ENCODE measurements around the gene KIAA0825.

The KIAA0825 gene

GRCh38 chr5:94260096-94260495 is 358.3 kb downstream of the KIAA0825 start:
- no peak for DNase-seq (ENCODE audit: extremely low read depth, insufficient read length)

GRCh38 chr5:94254214-94254613 is 364.2 kb downstream of the KIAA0825 start:
- Histone ChIP-seq H3K27me3 (replicated peaks; ENCODE audit: control insufficient read depth, insufficient read depth, low read length) (no peaks in the 10 kb centered on the region), H3K36me3 (ENCODE audit: control insufficient read depth, insufficient read depth, low read length) (no peaks in the 10 kb centered on the region), H3K4me3 (replicated peaks; ENCODE audit: low read depth, low read length) (no peak overlapping the region)
- no peak for TF ChIP-seq CTCF (IDR thresholded peaks at IDR 0.05; ENCODE audit: insufficient read depth, low read length, poor library complexity, severe bottlenecking)
- DNase-seq (ENCODE audit: extremely low read depth, insufficient read length) = no peak

More at GRCh38 chr5:94260096-94260495, 358.3 kb downstream of the KIAA0825 start:
- Histone ChIP-seq H3K36me3 (ENCODE audit: control insufficient read depth, insufficient read depth, low read length) (no peaks in the 10 kb centered on the region), H3K27me3 (replicated peaks; ENCODE audit: control insufficient read depth, insufficient read depth, low read length) (no peaks in the 10 kb centered on the region), H3K4me3 (replicated peaks; ENCODE audit: low read depth, low read length) (no peak overlapping the region)
- no peak for TF ChIP-seq CTCF (IDR thresholded peaks at IDR 0.05; ENCODE audit: insufficient read depth, low read length, poor library complexity, severe bottlenecking)

- Histone ChIP-seq H3K36me3 (ENCODE audit: control insufficient read depth, insufficient read depth, low read length) (no peaks in the 10 kb centered on the region), H3K27me3 (replicated peaks; ENCODE audit: control insufficient read depth, insufficient read depth, low read length) (no peaks in the 10 kb centered on the region; the same call in 1 of the 2 replicates), H3K4me3 (replicated peaks; ENCODE audit: low read depth, low read length) (no peak overlapping the region)
- no peak for TF ChIP-seq CTCF (IDR thresholded peaks at IDR 0.05; ENCODE audit: insufficient read depth, low read length, poor library complexity, severe bottlenecking)
- no peak for DNase-seq (ENCODE audit: extremely low read depth, insufficient read length)
These were observed 367.4 kb downstream of the KIAA0825 start for GRCh38 chr5:94250985-94251384.

- no peaks in the 10 kb centered on the region for H3K36me3 ChIP-seq (ENCODE audit: control insufficient read depth, insufficient read depth, low read length)
- no peaks in the 10 kb centered on the region; the same call in 1 of the 2 replicates for H3K27me3 ChIP-seq (replicated peaks; ENCODE audit: control insufficient read depth, insufficient read depth, low read length)
- TF ChIP-seq CTCF (IDR thresholded peaks at IDR 0.05; ENCODE audit: insufficient read depth, low read length, poor library complexity, severe bottlenecking) = no peak
- H3K4me3 ChIP-seq (replicated peaks; ENCODE audit: low read depth, low read length) = no peak overlapping the region
- DNase-seq (ENCODE audit: extremely low read depth, insufficient read length) = no peak
These were observed 369.0 kb downstream of the KIAA0825 start for GRCh38 chr5:94249430-94249829.

- TF ChIP-seq CTCF (IDR thresholded peaks at IDR 0.05; ENCODE audit: insufficient read depth, low read length, poor library complexity, severe bottlenecking) = no peak
- no peaks in the 10 kb centered on the region for H3K36me3 ChIP-seq (ENCODE audit: control insufficient read depth, insufficient read depth, low read length)
- no peak for DNase-seq (ENCODE audit: extremely low read depth, insufficient read length)
These were observed 370.1 kb downstream of the KIAA0825 start for GRCh38 chr5:94248175-94248875.

More at GRCh38 chr5:94248175-94248875, 370.1 kb downstream of the KIAA0825 start:
- Histone ChIP-seq H3K4me3 (replicated peaks; ENCODE audit: low read depth, low read length) (no peak overlapping the region), H3K27me3 (replicated peaks; ENCODE audit: control insufficient read depth, insufficient read depth, low read length) (no peaks in the 10 kb centered on the region; the same call in 1 of the 2 replicates)

Data from GM06990 (cell line).